Endometrial microvascular endothelial cells (primary cell): ENCODE results near the gene RAB3C. TPM values are rescaled to one million over a fixed set of nuclear protein-coding genes. Genes with fewer than 3 reads are reported as not detected.

Experiments used
- in situ Hi-C: cut with HindIII; loops from 2 replicates; pipeline ENCODE4 v1.10.0; 2017; ENCODE audit warnings: low sequenced_read_pairs, low pct_unique_long_range_greater_than_20kb; ENCODE audit errors: inconsistent ontology term
- total RNA-seq: library from RNA; depleted of rRNA; stranded (reverse); fragments of >200 nt; gene quantifications from one replicate; pipeline ENCODE4 v1.2.3, GENCODE V29; 2015; ENCODE audit errors: inconsistent ontology term

The RAB3C gene
- total RNA-seq, 1 donor from 2014 or later: not detected

- in situ Hi-C loops: no loop called here
Measured at GRCh38 chr5:58711965-58712364, 129.1 kb downstream of the RAB3C start.

- in situ Hi-C loops: no loop called here
Measured at GRCh38 chr5:58714046-58714445, 131.2 kb downstream of the RAB3C start.

GRCh38 chr5:58715997-58716656 is 133.3 kb downstream of the RAB3C start:
- in situ Hi-C loops: no loop called here

GRCh38 chr5:58716713-58717112 is 133.8 kb downstream of the RAB3C start:
- in situ Hi-C loops: no loop called here

GRCh38 chr5:58717303-58718007 is 134.6 kb downstream of the RAB3C start:
- in situ Hi-C loops: no loop called here

GRCh38 chr5:58718269-58718978 is 135.5 kb downstream of the RAB3C start:
- in situ Hi-C loops: no loop called here

- in situ Hi-C loops: no loop called here
Measured at GRCh38 chr5:58722160-58722559, 139.3 kb downstream of the RAB3C start.

GRCh38 chr5:58724992-58725391 is 142.1 kb downstream of the RAB3C start:
- in situ Hi-C loops: no loop called here

- in situ Hi-C loops: no loop called here
Measured at GRCh38 chr5:58731641-58732040, 148.8 kb downstream of the RAB3C start.

GRCh38 chr5:58735637-58736036 is 152.8 kb downstream of the RAB3C start:
- in situ Hi-C loops: no loop called here

- in situ Hi-C loops: no loop called here
Measured at GRCh38 chr5:58736214-58736613, 153.3 kb downstream of the RAB3C start.

- in situ Hi-C loops: no loop called here
Measured at GRCh38 chr5:58737671-58738070, 154.8 kb downstream of the RAB3C start.

GRCh38 chr5:58738336-58738735 is 155.5 kb downstream of the RAB3C start:
- in situ Hi-C loops: no loop called here

- in situ Hi-C loops: no loop called here
Measured at GRCh38 chr5:58739051-58739450, 156.2 kb downstream of the RAB3C start.

GRCh38 chr5:58740956-58741355 is 158.1 kb downstream of the RAB3C start:
- in situ Hi-C loops: no loop called here

- in situ Hi-C loops: no loop called here
Measured at GRCh38 chr5:58745350-58745749, 162.5 kb downstream of the RAB3C start.

- in situ Hi-C loops: no loop called here
Measured at GRCh38 chr5:58746321-58746720, 163.4 kb downstream of the RAB3C start.

- in situ Hi-C loops: no loop called here
Measured at GRCh38 chr5:58750036-58750435, 167.2 kb downstream of the RAB3C start.

GRCh38 chr5:58751222-58751837 is 168.5 kb downstream of the RAB3C start:
- in situ Hi-C loops: no loop called here

- in situ Hi-C loops: no loop called here
Measured at GRCh38 chr5:58752104-58752503, 169.2 kb downstream of the RAB3C start.
